Smooth muscle cell (in vitro differentiated cells): Measurements from ENCODE around the gene OR52A5. TPM values are rescaled to one million over a fixed set of nuclear protein-coding genes. Genes with fewer than 3 reads are reported as not detected.

Experiments used
- DNase-seq: peaks from one replicate; lab custom pipeline; 2025; ENCODE audit not compliant: unreplicated experiment; lab: John Stamatoyannopoulos, UW
- H2AFZ ChIP-seq: fragments of 200-600 bp; sonication (generic); 2 replicates; pipeline ENCODE4 v1.6.0; 2016; ENCODE audit warnings: antibody characterized with exemption, low read depth, mild to moderate bottlenecking
- H3F3A ChIP-seq: fragments of 200-600 bp; sonication (generic); 2 replicates; pipeline ENCODE4 v1.6.0; 2017; ENCODE audit warnings: antibody characterized with exemption, low read depth
- H3K27ac ChIP-seq: fragments of 200-600 bp; sonication (generic); 2 replicates; pipeline ENCODE4 v1.5.1; 2016; ENCODE audit warnings: low read depth, mild to moderate bottlenecking
- H3K27me3 ChIP-seq: fragments of 200-600 bp; sonication (generic); 2 replicates; pipeline ENCODE4 v1.6.1; 2016; ENCODE audit warnings: low read depth, mild to moderate bottlenecking
- H3K36me3 ChIP-seq: fragments of 200-600 bp; sonication (generic); 2 replicates; pipeline ENCODE4 v1.5.1; 2016; ENCODE audit warnings: low read depth
- H3K4me1 ChIP-seq: fragments of 200-600 bp; sonication (generic); 2 replicates; pipeline ENCODE4 v1.5.1; 2016; ENCODE audit warnings: low read depth
- H3K4me2 ChIP-seq: fragments of 200-600 bp; sonication (generic); 2 replicates; pipeline ENCODE4 v1.6.0; 2016; ENCODE audit warnings: mild to moderate bottlenecking
- H3K4me3 ChIP-seq: fragments of 200-600 bp; sonication (generic); 2 replicates; pipeline ENCODE4 v1.5.1; 2016; ENCODE audit warnings: mild to moderate bottlenecking
- H3K79me2 ChIP-seq: fragments of 200-600 bp; sonication (generic); 2 replicates; pipeline ENCODE4 v1.6.0; 2016; ENCODE audit warnings: low read depth, mild to moderate bottlenecking
- H3K9ac ChIP-seq: fragments of 200-600 bp; sonication (generic); 2 replicates; pipeline ENCODE4 v1.6.0; 2016; ENCODE audit warnings: low read depth
- H3K9me3 ChIP-seq: fragments of 200-600 bp; sonication (generic); replicated peaks from 2 replicates; pipeline ENCODE4 v1.5.1; 2016; ENCODE audit warnings: low read depth
- H4K20me1 ChIP-seq: fragments of 200-600 bp; sonication (generic); 2 replicates; pipeline ENCODE4 v1.6.0; 2016; ENCODE audit warnings: low read depth
- CTCF ChIP-seq: fragments of 200-600 bp; sonication (generic); IDR thresholded peaks from 2 replicates; pipeline ENCODE4 v1.5.1; 2017; ENCODE audit warnings: borderline replicate concordance, mild to moderate bottlenecking, antibody characterized with exemption; ENCODE audit not compliant: insufficient read depth, poor library complexity, severe bottlenecking
- WGBS: methylation state at CpG from one replicate; pipeline ENCODE4 v1.1.7; 2016; ENCODE audit warnings: low lambda C conversion rate; 5-methylcytosine and 5-hydroxymethylcytosine counted together
- polyA plus RNA-seq: library from polyadenylated mRNA; unstranded; fragments of >200 nt; fragmentation: Nextera tagmentation; extraction: Ambion mirVana; gene quantifications from 2 replicates; pipeline ENCODE4 v1.2.1, GENCODE V29; 2016
- total RNA-seq: library from RNA; depleted of rRNA; stranded (reverse); fragments of >200 nt; gene quantifications from 2 replicates; pipeline ENCODE4 v1.2.3, GENCODE V29; 2014

Gene OR52A5
- total and polyA plus RNA-seq, 2 experiments from 2014 or later, result not detected

GRCh38 chr11:5117588-5117987 lies 20.6 kb downstream of the OR52A5 start:
- Histone ChIP-seq H3K4me3 (no peak overlapping the region), H3K9me3 (no peaks in the 10 kb centered on the region), H3K27ac (no peak overlapping the region), H3F3A (no peaks in the 10 kb centered on the region), H3K4me2 (no peak overlapping the region), H3K4me1 (no peaks in the 10 kb centered on the region), H2AFZ (no peak overlapping the region), H3K9ac (no peak overlapping the region), H3K36me3 (no peaks in the 10 kb centered on the region), H4K20me1 (no peaks in the 10 kb centered on the region), H3K27me3 (no peaks in the 10 kb centered on the region), H3K79me2 (no peaks in the 10 kb centered on the region)
- no peak for TF ChIP-seq CTCF
- no peak for DNase-seq

DNA sequence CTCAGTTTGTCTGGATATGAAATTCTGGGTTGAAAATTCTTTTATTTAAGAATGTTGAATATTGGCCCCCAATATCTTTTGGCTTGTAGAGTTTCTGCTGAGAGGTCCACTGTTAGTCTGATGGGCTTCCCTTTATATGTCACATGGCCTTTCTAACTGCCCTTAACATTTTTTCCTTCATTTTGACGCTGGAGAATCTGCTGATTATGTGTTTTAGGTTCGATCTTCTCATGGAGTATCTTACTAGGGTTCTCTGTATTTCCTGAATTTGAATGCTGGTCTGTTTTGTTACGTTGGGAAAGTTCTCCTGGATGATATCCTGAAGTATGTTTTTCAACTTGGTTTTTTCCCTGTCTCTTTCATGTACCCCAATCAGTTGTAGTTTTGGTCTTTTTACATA lies 22.8 kb downstream of the OR52A5 start:
- Histone ChIP-seq H3K27ac (no peak overlapping the region), H3K9me3 (no peaks in the 10 kb centered on the region), H3K27me3 (no peaks in the 10 kb centered on the region), H3F3A (no peaks in the 10 kb centered on the region), H2AFZ (no peak overlapping the region), H3K4me1 (no peaks in the 10 kb centered on the region), H3K9ac (no peak overlapping the region), H4K20me1 (no peaks in the 10 kb centered on the region), H3K79me2 (no peaks in the 10 kb centered on the region), H3K4me3 (no peak overlapping the region), H3K36me3 (no peaks in the 10 kb centered on the region), H3K4me2 (no peak overlapping the region)
- DNase-seq, result no peak
- 86% methylated on average over 3 of the region's 3 CpGs for WGBS
- no peak for TF ChIP-seq CTCF

DNA sequence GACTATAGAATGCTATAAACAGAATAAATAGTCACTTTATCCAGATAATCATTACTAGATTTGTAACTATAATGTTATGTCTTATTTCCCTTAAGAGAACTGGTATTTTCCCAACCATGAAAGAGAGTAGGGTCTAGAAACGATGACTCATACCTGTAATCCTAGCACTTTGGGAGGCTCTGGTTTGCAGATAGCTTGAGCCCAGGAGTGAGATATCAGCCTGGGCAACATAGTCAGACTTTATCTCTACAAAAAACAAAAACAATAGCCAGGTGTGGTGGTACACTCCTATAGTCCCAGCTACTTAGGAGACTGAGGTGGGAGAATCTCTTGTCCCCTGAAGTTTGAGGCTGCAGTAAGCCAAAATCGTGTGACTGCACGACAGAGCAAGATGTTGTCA lies 30.9 kb downstream of the OR52A5 start:
- H3K27ac ChIP-seq, result no peak overlapping the region
- no peak for TF ChIP-seq CTCF
- no peak overlapping the region for H2AFZ ChIP-seq
- no peak overlapping the region for H3K4me2 ChIP-seq
- H3K27me3 ChIP-seq, result no peaks in the 10 kb centered on the region
- WGBS, result 72% methylated on average over 3 of the region's 3 CpGs
- H3K9ac ChIP-seq, result no peak overlapping the region
- no peaks in the 10 kb centered on the region for H3K9me3 ChIP-seq
- no peaks in the 10 kb centered on the region for H3K79me2 ChIP-seq
- H4K20me1 ChIP-seq, result no peaks in the 10 kb centered on the region
- H3K36me3 ChIP-seq, result no peaks in the 10 kb centered on the region
- H3F3A ChIP-seq, result no peaks in the 10 kb centered on the region
- H3K4me1 ChIP-seq, result no peaks in the 10 kb centered on the region
- no peak overlapping the region for H3K4me3 ChIP-seq
- no peak for DNase-seq

- H3K79me2 ChIP-seq, result no peaks in the 10 kb centered on the region
- H4K20me1 ChIP-seq, result no peaks in the 10 kb centered on the region
- no peaks in the 10 kb centered on the region for H3K36me3 ChIP-seq
- H3K4me2 ChIP-seq, result no peak overlapping the region
- H3K4me1 ChIP-seq, result no peaks in the 10 kb centered on the region
- H3K4me3 ChIP-seq, result no peak overlapping the region
- H2AFZ ChIP-seq, result no peak overlapping the region
- H3K27ac ChIP-seq, result no peak overlapping the region
- DNase-seq, result no peak
- H3K27me3 ChIP-seq, result no peaks in the 10 kb centered on the region
- H3K9me3 ChIP-seq, result no peaks in the 10 kb centered on the region
- H3F3A ChIP-seq, result no peaks in the 10 kb centered on the region
- no peak for TF ChIP-seq CTCF
- H3K9ac ChIP-seq, result no peak overlapping the region
Observed at GRCh38 chr11:5103066-5103465, 35.1 kb downstream of the OR52A5 start.
